GM23338 (cell line): ENCODE measurements around the gene IGFL4. TPM values are rescaled to one million over a fixed set of nuclear protein-coding genes. Genes with fewer than 3 reads are reported as not detected.

Experiments used
- ATAC-seq: fragments of 200-7000 bp; cut with Tn5 transposase; 3 replicates; pipeline ENCODE4 v1.9.1; 2020
- DNase-seq: peaks from one replicate; pipeline ENCODE4 v3.0.0-alpha.2; 2015; ENCODE audit warnings: low spot score
- H2AFZ ChIP-seq: fragments of 200-600 bp; sonication (generic); 2 replicates; pipeline ENCODE4 v1.8.0; 2016; ENCODE audit warnings: antibody characterized with exemption, mild to moderate bottlenecking, moderate library complexity
- H3F3A ChIP-seq: fragments of 200-600 bp; sonication (generic); replicated peaks from 2 replicates; pipeline ENCODE4 v1.8.0; 2017; ENCODE audit warnings: antibody characterized with exemption, mixed run types, low read depth
- H3K27ac ChIP-seq: fragments of 200-600 bp; sonication (generic); 2 replicates; pipeline ENCODE4 v1.6.1; 2016; ENCODE audit warnings: low read depth
- H3K27me3 ChIP-seq: fragments of 200-600 bp; sonication (generic); 2 replicates; pipeline ENCODE4 v1.8.0; 2016; ENCODE audit warnings: mild to moderate bottlenecking, mixed run types, moderate library complexity; ENCODE audit not compliant: insufficient read depth
- H3K36me3 ChIP-seq: fragments of 200-600 bp; sonication (generic); 2 replicates; pipeline ENCODE4 v1.8.0; 2016; ENCODE audit warnings: mild to moderate bottlenecking; ENCODE audit not compliant: insufficient read depth
- H3K4me1 ChIP-seq: fragments of 200-600 bp; sonication (generic); 2 replicates; pipeline ENCODE4 v1.8.0; 2016; ENCODE audit warnings: mild to moderate bottlenecking, moderate library complexity; ENCODE audit not compliant: insufficient read depth
- H3K4me2 ChIP-seq: fragments of 200-600 bp; sonication (generic); 2 replicates; pipeline ENCODE4 v1.7.1; 2017; ENCODE audit warnings: mixed run types
- H3K4me3 ChIP-seq: fragments of 200-600 bp; sonication (generic); 2 replicates; pipeline ENCODE4 v1.6.1; 2016; ENCODE audit warnings: mixed run types
- H3K79me2 ChIP-seq: fragments of 200-600 bp; sonication (generic); replicated peaks from 2 replicates; pipeline ENCODE4 v1.8.0; 2017; ENCODE audit warnings: mild to moderate bottlenecking; ENCODE audit not compliant: insufficient read depth
- H3K9me2 ChIP-seq: fragments of 200-600 bp; sonication (generic); 2 replicates; pipeline ENCODE4 v1.8.0; 2017; ENCODE audit not compliant: insufficient read depth
- H4K20me1 ChIP-seq: fragments of 200-600 bp; sonication (generic); replicated peaks from 2 replicates; pipeline ENCODE4 v1.8.0; 2017; ENCODE audit warnings: mild to moderate bottlenecking; ENCODE audit not compliant: insufficient read depth
- H3K27ac Mint-ChIP-seq: 2 replicates; pipeline ENCODE4 v1.8.0; 2020; ENCODE audit warnings: inconsistent platforms, mild to moderate bottlenecking, moderate library complexity, mixed read lengths
- H3K27me3 Mint-ChIP-seq: 3 replicates; pipeline ENCODE4 v1.8.0; 2022; ENCODE audit warnings: low read depth, mild to moderate bottlenecking, moderate library complexity, mixed read lengths, inconsistent platforms; ENCODE audit not compliant: insufficient read depth, poor library complexity
- H3K36me3 Mint-ChIP-seq: 3 replicates; pipeline ENCODE4 v1.8.0; 2021; ENCODE audit warnings: low read depth, mild to moderate bottlenecking, inconsistent platforms, moderate library complexity, mixed read lengths
- H3K4me1 Mint-ChIP-seq: 3 replicates; pipeline ENCODE4 v1.8.0; 2020; ENCODE audit warnings: mild to moderate bottlenecking, inconsistent platforms, mixed read lengths
- H3K4me3 Mint-ChIP-seq: 3 replicates; pipeline ENCODE4 v1.8.0; 2021; ENCODE audit warnings: moderate library complexity, mild to moderate bottlenecking, inconsistent platforms, mixed read lengths
- H3K9me3 Mint-ChIP-seq: 3 replicates; pipeline ENCODE4 v1.8.0; 2020; ENCODE audit warnings: moderate library complexity, mild to moderate bottlenecking, inconsistent platforms, mixed read lengths
- CREB1 ChIP-seq: fragments of 250-450 bp; sonication (Bioruptor Pico); IDR thresholded peaks from 2 replicates; pipeline ENCODE4 v1.5.0; 2020; ENCODE audit warnings: low read depth, mild to moderate bottlenecking, moderate library complexity
- EZH2 ChIP-seq: fragments of 200-600 bp; sonication (generic); IDR thresholded peaks from one replicate; pipeline ENCODE4 v1.8.0; 2017; ENCODE audit warnings: antibody characterized with exemption, mild to moderate bottlenecking, low read depth; ENCODE audit not compliant: unreplicated experiment
- EZH2phosphoT487 ChIP-seq: fragments of 200-600 bp; sonication (generic); IDR thresholded peaks from one replicate; pipeline ENCODE4 v1.8.1; 2018; ENCODE audit warnings: antibody characterized with exemption; ENCODE audit not compliant: unreplicated experiment
- JUNB ChIP-seq: IDR thresholded peaks from one replicate; pipeline ENCODE4 v1.6.1; 2016; ENCODE audit warnings: antibody characterized with exemption; ENCODE audit not compliant: unreplicated experiment
- NANOG ChIP-seq: IDR thresholded peaks from 2 replicates; pipeline ENCODE4 v1.6.1; 2016; ENCODE audit warnings: antibody characterized with exemption, borderline replicate concordance
- POLR2AphosphoS5 ChIP-seq: IDR thresholded peaks from 2 replicates; pipeline ENCODE4 v1.6.1; 2016; ENCODE audit warnings: antibody characterized with exemption, low read depth
- STAT1 ChIP-seq: IDR thresholded peaks from one replicate; pipeline ENCODE4 v1.6.1; 2016; ENCODE audit warnings: antibody characterized with exemption; ENCODE audit not compliant: unreplicated experiment
- ZNF114 ChIP-seq: fragments of 250-450 bp; sonication (Bioruptor Pico); IDR thresholded peaks from 2 replicates; pipeline ENCODE4 v1.5.0; 2020; ENCODE audit warnings: mild to moderate bottlenecking, moderate library complexity
- ZNF331 ChIP-seq: fragments of 250-450 bp; sonication (Bioruptor Pico); IDR thresholded peaks from 2 replicates; pipeline ENCODE4 v1.5.0; 2020; ENCODE audit warnings: low read depth, mild to moderate bottlenecking, moderate library complexity
- polyA plus RNA-seq: library from polyadenylated mRNA; unstranded; fragments of >200 nt; fragmentation: Nextera tagmentation; extraction: Ambion mirVana; gene quantifications from 2 replicates; pipeline ENCODE4 v1.2.1, GENCODE V29; 2016
- total RNA-seq: library from RNA; depleted of rRNA; stranded (reverse); fragments of >200 nt; shearing (Covaris generic); gene quantifications from 2 replicates; pipeline ENCODE4 v1.2.3, GENCODE V29; 2014
- TF ChIP-seq, protein P1 (sequence below), 2 experiments: fragments of 200-600 bp in 1 of 2; sonication (generic) in 1 of 2; conservative IDR thresholded peaks; 2 replicates each; pipeline versions ENCODE4 v1.5.1 to v1.6.1; 2016 to 2017; ENCODE audit warnings: antibody characterized with exemption in 2 of 2, low read depth in 2 of 2, mild to moderate bottlenecking in 2 of 2, moderate library complexity in 1 of 2
- TF ChIP-seq, protein P2 (sequence below): fragments of 250-450 bp; sonication (Bioruptor Pico); IDR thresholded peaks from 2 replicates; pipeline ENCODE4 v1.5.0; 2020; ENCODE audit warnings: mild to moderate bottlenecking, moderate library complexity
- TF ChIP-seq, protein P3 (sequence below): IDR thresholded peaks from one replicate; pipeline ENCODE4 v1.6.1; 2018; ENCODE audit warnings: antibody characterized with exemption; ENCODE audit not compliant: unreplicated experiment
- TF ChIP-seq, protein P4 (sequence below): IDR thresholded peaks from 2 replicates; pipeline ENCODE4 v1.6.1; 2016; ENCODE audit warnings: antibody characterized with exemption

IGFL4 gene
- total and polyA plus RNA-seq, 2 experiments from 2014 or later = 0.06 to 0.87 TPM

DNA sequence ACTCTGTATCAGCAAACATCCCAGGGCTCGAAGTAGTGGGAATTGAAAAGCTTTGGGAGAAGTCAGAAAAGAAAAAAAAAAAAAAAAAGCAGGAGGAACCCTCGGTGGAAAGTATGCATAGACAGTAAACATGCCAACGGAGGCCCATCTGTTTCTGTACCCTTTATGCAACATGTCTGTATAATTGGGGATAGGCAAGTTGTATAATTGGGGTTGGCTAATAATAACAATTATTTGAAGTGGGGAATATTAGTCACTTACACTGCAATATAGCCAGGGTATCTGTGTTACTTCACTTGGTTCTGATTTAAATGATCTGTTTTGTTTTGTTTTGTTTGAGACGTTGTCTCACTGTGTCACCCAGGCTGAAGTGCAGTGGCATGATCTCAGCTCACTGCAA is 12.1 kb upstream of the IGFL4 start:
- no peak overlapping the region for H3K27ac ChIP-seq
- no peaks in the 10 kb centered on the region for H4K20me1 ChIP-seq
- no peaks in the 10 kb centered on the region for H3K9me2 ChIP-seq
- H3K4me2 ChIP-seq = no peak overlapping the region
- H3K4me3 Mint-ChIP-seq = no peak overlapping the region
- no peak overlapping the region for H2AFZ ChIP-seq
- no peaks in the 10 kb centered on the region for H3K36me3 ChIP-seq
- no peaks in the 10 kb centered on the region; the same call in 2 of the 3 replicates for H3K4me1 Mint-ChIP-seq
- peaks cover 8% of the 10 kb centered on the region for H3K27me3 Mint-ChIP-seq
- no peaks in the 10 kb centered on the region for H3K4me1 ChIP-seq
- no peak for DNase-seq
- ATAC-seq = no peak
- peaks cover 15% of the 10 kb centered on the region; the same call in 2 of the 3 replicates for H3K9me3 Mint-ChIP-seq
- H3K79me2 ChIP-seq = no peaks in the 10 kb centered on the region
- 0 out of 2 replicates have a peak, but pooled peaks cover 5% of the 10 kb centered on the region for H3K27me3 ChIP-seq
- TF ChIP-seq NANOG (no peak), ZNF331 (CRISPR knock-in tag) (no peak), JUNB (no peak), ZNF114 (no peak), POLR2AphosphoS5 (no peak), CREB1 (no peak), EZH2phosphoT487 (no peak), STAT1 (no peak), EZH2 (no peak)
- TF ChIP-seq, protein P1, sequence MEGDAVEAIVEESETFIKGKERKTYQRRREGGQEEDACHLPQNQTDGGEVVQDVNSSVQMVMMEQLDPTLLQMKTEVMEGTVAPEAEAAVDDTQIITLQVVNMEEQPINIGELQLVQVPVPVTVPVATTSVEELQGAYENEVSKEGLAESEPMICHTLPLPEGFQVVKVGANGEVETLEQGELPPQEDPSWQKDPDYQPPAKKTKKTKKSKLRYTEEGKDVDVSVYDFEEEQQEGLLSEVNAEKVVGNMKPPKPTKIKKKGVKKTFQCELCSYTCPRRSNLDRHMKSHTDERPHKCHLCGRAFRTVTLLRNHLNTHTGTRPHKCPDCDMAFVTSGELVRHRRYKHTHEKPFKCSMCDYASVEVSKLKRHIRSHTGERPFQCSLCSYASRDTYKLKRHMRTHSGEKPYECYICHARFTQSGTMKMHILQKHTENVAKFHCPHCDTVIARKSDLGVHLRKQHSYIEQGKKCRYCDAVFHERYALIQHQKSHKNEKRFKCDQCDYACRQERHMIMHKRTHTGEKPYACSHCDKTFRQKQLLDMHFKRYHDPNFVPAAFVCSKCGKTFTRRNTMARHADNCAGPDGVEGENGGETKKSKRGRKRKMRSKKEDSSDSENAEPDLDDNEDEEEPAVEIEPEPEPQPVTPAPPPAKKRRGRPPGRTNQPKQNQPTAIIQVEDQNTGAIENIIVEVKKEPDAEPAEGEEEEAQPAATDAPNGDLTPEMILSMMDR (conservative IDR thresholded peaks at IDR 0.05; ENCODE audit: low read depth in 2 of 2) = no peak
- TF ChIP-seq, protein P2, sequence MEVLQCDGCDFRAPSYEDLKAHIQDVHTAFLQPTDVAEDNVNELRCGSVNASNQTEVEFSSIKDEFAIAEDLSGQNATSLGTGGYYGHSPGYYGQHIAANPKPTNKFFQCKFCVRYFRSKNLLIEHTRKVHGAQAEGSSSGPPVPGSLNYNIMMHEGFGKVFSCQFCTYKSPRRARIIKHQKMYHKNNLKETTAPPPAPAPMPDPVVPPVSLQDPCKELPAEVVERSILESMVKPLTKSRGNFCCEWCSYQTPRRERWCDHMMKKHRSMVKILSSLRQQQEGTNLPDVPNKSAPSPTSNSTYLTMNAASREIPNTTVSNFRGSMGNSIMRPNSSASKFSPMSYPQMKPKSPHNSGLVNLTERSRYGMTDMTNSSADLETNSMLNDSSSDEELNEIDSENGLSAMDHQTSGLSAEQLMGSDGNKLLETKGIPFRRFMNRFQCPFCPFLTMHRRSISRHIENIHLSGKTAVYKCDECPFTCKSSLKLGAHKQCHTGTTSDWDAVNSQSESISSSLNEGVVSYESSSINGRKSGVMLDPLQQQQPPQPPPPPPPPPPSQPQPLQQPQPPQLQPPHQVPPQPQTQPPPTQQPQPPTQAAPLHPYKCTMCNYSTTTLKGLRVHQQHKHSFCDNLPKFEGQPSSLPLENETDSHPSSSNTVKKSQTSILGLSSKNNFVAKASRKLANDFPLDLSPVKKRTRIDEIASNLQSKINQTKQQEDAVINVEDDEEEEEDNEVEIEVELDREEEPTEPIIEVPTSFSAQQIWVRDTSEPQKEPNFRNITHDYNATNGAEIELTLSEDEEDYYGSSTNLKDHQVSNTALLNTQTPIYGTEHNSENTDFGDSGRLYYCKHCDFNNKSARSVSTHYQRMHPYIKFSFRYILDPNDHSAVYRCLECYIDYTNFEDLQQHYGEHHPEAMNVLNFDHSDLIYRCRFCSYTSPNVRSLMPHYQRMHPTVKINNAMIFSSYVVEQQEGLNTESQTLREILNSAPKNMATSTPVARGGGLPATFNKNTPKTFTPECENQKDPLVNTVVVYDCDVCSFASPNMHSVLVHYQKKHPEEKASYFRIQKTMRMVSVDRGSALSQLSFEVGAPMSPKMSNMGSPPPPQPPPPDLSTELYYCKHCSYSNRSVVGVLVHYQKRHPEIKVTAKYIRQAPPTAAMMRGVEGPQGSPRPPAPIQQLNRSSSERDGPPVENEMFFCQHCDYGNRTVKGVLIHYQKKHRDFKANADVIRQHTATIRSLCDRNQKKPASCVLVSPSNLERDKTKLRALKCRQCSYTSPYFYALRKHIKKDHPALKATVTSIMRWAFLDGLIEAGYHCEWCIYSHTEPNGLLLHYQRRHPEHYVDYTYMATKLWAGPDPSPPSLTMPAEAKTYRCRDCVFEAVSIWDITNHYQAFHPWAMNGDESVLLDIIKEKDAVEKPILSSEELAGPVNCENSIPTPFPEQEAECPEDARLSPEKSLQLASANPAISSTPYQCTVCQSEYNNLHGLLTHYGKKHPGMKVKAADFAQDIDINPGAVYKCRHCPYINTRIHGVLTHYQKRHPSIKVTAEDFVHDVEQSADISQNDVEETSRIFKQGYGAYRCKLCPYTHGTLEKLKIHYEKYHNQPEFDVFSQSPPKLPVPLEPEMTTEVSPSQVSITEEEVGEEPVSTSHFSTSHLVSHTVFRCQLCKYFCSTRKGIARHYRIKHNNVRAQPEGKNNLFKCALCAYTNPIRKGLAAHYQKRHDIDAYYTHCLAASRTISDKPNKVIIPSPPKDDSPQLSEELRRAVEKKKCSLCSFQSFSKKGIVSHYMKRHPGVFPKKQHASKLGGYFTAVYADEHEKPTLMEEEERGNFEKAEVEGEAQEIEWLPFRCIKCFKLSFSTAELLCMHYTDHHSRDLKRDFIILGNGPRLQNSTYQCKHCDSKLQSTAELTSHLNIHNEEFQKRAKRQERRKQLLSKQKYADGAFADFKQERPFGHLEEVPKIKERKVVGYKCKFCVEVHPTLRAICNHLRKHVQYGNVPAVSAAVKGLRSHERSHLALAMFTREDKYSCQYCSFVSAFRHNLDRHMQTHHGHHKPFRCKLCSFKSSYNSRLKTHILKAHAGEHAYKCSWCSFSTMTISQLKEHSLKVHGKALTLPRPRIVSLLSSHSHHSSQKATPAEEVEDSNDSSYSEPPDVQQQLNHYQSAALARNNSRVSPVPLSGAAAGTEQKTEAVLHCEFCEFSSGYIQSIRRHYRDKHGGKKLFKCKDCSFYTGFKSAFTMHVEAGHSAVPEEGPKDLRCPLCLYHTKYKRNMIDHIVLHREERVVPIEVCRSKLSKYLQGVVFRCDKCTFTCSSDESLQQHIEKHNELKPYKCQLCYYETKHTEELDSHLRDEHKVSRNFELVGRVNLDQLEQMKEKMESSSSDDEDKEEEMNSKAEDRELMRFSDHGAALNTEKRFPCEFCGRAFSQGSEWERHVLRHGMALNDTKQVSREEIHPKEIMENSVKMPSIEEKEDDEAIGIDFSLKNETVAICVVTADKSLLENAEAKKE (CRISPR knock-in tag) = no peak
- TF ChIP-seq, protein P3, sequence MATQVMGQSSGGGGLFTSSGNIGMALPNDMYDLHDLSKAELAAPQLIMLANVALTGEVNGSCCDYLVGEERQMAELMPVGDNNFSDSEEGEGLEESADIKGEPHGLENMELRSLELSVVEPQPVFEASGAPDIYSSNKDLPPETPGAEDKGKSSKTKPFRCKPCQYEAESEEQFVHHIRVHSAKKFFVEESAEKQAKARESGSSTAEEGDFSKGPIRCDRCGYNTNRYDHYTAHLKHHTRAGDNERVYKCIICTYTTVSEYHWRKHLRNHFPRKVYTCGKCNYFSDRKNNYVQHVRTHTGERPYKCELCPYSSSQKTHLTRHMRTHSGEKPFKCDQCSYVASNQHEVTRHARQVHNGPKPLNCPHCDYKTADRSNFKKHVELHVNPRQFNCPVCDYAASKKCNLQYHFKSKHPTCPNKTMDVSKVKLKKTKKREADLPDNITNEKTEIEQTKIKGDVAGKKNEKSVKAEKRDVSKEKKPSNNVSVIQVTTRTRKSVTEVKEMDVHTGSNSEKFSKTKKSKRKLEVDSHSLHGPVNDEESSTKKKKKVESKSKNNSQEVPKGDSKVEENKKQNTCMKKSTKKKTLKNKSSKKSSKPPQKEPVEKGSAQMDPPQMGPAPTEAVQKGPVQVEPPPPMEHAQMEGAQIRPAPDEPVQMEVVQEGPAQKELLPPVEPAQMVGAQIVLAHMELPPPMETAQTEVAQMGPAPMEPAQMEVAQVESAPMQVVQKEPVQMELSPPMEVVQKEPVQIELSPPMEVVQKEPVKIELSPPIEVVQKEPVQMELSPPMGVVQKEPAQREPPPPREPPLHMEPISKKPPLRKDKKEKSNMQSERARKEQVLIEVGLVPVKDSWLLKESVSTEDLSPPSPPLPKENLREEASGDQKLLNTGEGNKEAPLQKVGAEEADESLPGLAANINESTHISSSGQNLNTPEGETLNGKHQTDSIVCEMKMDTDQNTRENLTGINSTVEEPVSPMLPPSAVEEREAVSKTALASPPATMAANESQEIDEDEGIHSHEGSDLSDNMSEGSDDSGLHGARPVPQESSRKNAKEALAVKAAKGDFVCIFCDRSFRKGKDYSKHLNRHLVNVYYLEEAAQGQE = no peak
- TF ChIP-seq, protein P4, sequence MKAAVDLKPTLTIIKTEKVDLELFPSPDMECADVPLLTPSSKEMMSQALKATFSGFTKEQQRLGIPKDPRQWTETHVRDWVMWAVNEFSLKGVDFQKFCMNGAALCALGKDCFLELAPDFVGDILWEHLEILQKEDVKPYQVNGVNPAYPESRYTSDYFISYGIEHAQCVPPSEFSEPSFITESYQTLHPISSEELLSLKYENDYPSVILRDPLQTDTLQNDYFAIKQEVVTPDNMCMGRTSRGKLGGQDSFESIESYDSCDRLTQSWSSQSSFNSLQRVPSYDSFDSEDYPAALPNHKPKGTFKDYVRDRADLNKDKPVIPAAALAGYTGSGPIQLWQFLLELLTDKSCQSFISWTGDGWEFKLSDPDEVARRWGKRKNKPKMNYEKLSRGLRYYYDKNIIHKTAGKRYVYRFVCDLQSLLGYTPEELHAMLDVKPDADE = no peak
- no peaks in the 10 kb centered on the region for H3F3A ChIP-seq
- H3K4me3 ChIP-seq = no peak overlapping the region
- H3K27ac Mint-ChIP-seq = no peak overlapping the region
- no peaks in the 10 kb centered on the region; the same call in 2 of the 3 replicates for H3K36me3 Mint-ChIP-seq
